Adipocyte (in vitro differentiated cells): ENCODE measurements around the gene FRMD4A.

ENCODE experiments used
- DNase-seq: peaks from one replicate; pipeline ENCODE4 v3.0.0-alpha.2; 2015; ENCODE audit warnings: low read depth
- H3K27me3 ChIP-seq: replicated peaks from 2 replicates; pipeline ENCODE4 v1.7.0; 2013; ENCODE audit warnings: mild to moderate bottlenecking, low read length, moderate library complexity; ENCODE audit not compliant: control insufficient read depth, insufficient read depth
- H3K36me3 ChIP-seq: 2 replicates; pipeline ENCODE4 v1.7.0; 2013; ENCODE audit warnings: low read length, mild to moderate bottlenecking, moderate library complexity; ENCODE audit not compliant: control insufficient read depth, insufficient read depth, severe bottlenecking
- H3K4me1 ChIP-seq: 2 replicates; pipeline ENCODE4 v1.7.0; 2013; ENCODE audit warnings: mild to moderate bottlenecking, low read length, moderate library complexity; ENCODE audit not compliant: control insufficient read depth, insufficient read depth
- H3K4me3 ChIP-seq: 2 replicates; pipeline ENCODE4 v1.7.0; 2013; ENCODE audit warnings: mild to moderate bottlenecking, low read length, moderate library complexity
- H3K9ac ChIP-seq: 2 replicates; pipeline ENCODE4 v1.7.0; 2013; ENCODE audit warnings: mild to moderate bottlenecking, low read length, moderate library complexity
- H3K9me3 ChIP-seq: 2 replicates; pipeline ENCODE4 v1.7.0; 2013; ENCODE audit warnings: mild to moderate bottlenecking, low read length, moderate library complexity; ENCODE audit not compliant: control insufficient read depth

FRMD4A gene

DNA sequence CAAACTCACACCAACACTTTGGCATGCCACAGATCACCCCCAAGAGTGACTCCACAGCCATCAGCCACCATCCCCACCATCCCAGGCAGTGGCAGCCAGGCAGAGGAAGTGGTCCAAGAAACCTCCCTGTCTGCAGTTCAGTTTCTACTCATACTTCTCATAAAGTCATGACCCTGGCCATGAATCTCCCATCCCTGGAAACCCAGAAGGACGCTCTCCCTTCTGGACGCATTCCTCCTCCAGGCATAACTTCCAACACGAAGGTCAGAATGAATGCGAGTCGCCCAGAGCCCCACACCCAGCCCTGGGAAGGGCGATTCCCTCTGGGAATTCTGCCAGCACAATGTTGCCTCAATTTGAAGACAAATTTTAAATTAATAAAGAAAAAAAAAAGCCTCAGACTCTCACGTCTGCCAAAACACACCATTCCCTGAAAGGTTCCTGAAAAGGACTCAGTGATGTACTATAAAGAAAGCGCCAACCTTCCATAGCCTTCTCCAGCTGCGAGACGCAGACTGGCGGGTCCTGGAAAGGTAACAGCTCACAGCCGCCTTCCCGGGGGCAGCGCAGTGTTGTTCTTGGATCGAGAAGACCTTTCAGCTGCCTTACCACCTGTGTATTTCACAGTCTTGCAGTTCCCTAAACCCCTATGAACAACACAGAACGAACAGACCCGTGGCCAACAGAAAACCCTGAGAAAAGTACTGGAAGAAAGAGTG, 307.6 kb downstream of the FRMD4A start:
- H3K9ac ChIP-seq, result no peak overlapping the region
- peak; percentile 25 for DNase-seq
- no peaks in the 10 kb centered on the region for H3K36me3 ChIP-seq
- no peaks in the 10 kb centered on the region for H3K9me3 ChIP-seq
- H3K4me1 ChIP-seq, result no peaks in the 10 kb centered on the region
- peaks cover 16% of the 10 kb centered on the region for H3K27me3 ChIP-seq
- H3K4me3 ChIP-seq, result no peak overlapping the region

- no peaks in the 10 kb centered on the region for H3K4me1 ChIP-seq
- H3K36me3 ChIP-seq, result no peaks in the 10 kb centered on the region
- H3K27me3 ChIP-seq, result peaks cover 16% of the 10 kb centered on the region
- H3K9ac ChIP-seq, result no peak overlapping the region
- H3K9me3 ChIP-seq, result no peaks in the 10 kb centered on the region
- no peak overlapping the region for H3K4me3 ChIP-seq
- DNase-seq, result no peak
Observed at GRCh38 chr10:14022052-14022451, 308.7 kb downstream of the FRMD4A start.

DNA sequence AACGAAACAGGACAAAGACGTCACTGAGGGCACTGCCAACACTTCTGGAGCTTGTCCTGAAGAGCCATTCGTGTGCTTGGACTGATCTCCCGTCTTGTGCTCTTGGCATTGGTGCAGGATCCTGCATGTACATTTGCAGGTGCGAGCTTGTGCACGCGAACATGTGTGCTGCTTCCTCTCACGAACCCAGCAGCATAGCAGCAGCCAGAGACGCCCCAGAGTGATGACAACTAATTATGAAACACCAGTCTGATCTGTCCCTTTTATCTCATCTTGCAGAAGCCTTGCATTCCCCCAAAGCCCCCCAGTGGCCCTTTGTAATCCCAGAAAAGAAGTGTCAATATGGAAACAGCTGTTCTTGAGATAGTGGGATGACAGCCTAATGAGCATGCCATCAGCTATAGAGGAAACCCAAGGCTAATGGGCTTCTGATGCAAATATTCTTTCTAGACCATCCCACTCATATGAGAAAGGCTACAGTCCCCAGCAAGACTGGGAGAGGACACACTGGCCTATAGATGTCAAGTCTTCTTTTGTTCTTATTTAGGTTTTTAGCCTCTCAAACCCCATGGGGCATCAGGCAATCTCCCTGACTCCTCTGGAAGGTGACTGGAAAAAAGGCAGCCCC, 310.6 kb downstream of the FRMD4A start:
- Histone ChIP-seq H3K9ac (no peak overlapping the region), H3K4me3 (no peak overlapping the region), H3K27me3 (peaks cover 16% of the 10 kb centered on the region), H3K4me1 (no peaks in the 10 kb centered on the region), H3K9me3 (no peaks in the 10 kb centered on the region), H3K36me3 (no peaks in the 10 kb centered on the region)
- no peak for DNase-seq

GRCh38 chr10:14017467-14017866, 313.3 kb downstream of the FRMD4A start:
- no peaks in the 10 kb centered on the region for H3K36me3 ChIP-seq
- no peaks in the 10 kb centered on the region for H3K4me1 ChIP-seq
- no peak overlapping the region for H3K4me3 ChIP-seq
- peaks cover 5% of the 10 kb centered on the region for H3K27me3 ChIP-seq
- H3K9me3 ChIP-seq, result no peaks in the 10 kb centered on the region
- no peak overlapping the region for H3K9ac ChIP-seq
- peak; percentile 66 for DNase-seq

- Histone ChIP-seq H3K4me3 (no peak overlapping the region), H3K9ac (no peak overlapping the region), H3K9me3 (no peaks in the 10 kb centered on the region), H3K27me3 (no peaks in the 10 kb centered on the region), H3K4me1 (no peaks in the 10 kb centered on the region), H3K36me3 (no peaks in the 10 kb centered on the region)
- DNase-seq, result no peak
Observed at GRCh38 chr10:14016931-14017333, 313.8 kb downstream of the FRMD4A start.

- no peaks in the 10 kb centered on the region for H3K9me3 ChIP-seq
- no peak overlapping the region for H3K9ac ChIP-seq
- H3K36me3 ChIP-seq, result no peaks in the 10 kb centered on the region
- H3K4me3 ChIP-seq, result no peak overlapping the region
- no peak for DNase-seq
- H3K4me1 ChIP-seq, result no peaks in the 10 kb centered on the region
- H3K27me3 ChIP-seq, result no peaks in the 10 kb centered on the region
Observed at GRCh38 chr10:14016011-14016536, 314.6 kb downstream of the FRMD4A start.

DNA sequence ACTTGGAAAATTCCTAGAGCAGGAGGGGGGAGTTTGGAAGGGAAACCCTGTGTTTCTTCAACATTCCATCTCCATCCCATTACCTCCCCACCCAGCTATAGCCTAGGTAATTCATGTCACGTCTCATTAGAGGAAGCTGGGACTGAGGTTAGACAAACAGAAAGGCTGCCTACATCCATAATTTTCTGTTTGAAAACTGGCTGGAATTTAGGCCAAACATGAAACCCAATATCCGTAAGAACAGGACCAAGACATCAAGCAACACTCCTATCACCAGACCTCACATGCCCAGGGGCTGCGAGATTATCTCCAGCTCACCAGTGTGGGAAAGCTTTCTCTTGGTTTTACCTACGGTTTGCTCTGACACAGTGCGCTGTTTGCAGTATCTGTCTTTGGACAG, 316.3 kb downstream of the FRMD4A start:
- H3K9me3 ChIP-seq, result no peaks in the 10 kb centered on the region
- no peak overlapping the region for H3K9ac ChIP-seq
- H3K4me1 ChIP-seq, result peaks cover 14% of the 10 kb centered on the region
- H3K36me3 ChIP-seq, result no peaks in the 10 kb centered on the region
- no peak overlapping the region for H3K4me3 ChIP-seq
- no peaks in the 10 kb centered on the region for H3K27me3 ChIP-seq
- DNase-seq, result no peak

GRCh38 chr10:14010769-14011574, 319.8 kb downstream of the FRMD4A start:
- Histone ChIP-seq H3K9me3 (no peaks in the 10 kb centered on the region), H3K9ac (no peak overlapping the region), H3K36me3 (no peaks in the 10 kb centered on the region), H3K4me1 (peaks cover 27% of the 10 kb centered on the region), H3K27me3 (no peaks in the 10 kb centered on the region), H3K4me3 (no peak overlapping the region)
- no peak for DNase-seq

- no peaks in the 10 kb centered on the region for H3K36me3 ChIP-seq
- peaks cover 27% of the 10 kb centered on the region for H3K4me1 ChIP-seq
- peak overlapping the region; percentile 82 for H3K9ac ChIP-seq
- peak; percentile 87 for DNase-seq
- no peaks in the 10 kb centered on the region for H3K9me3 ChIP-seq
- H3K27me3 ChIP-seq, result no peaks in the 10 kb centered on the region
- peak overlapping the region; percentile 80 for H3K4me3 ChIP-seq
Observed at GRCh38 chr10:14010101-14010558, 320.6 kb downstream of the FRMD4A start.

GRCh38 chr10:14009371-14010100, 321.2 kb downstream of the FRMD4A start:
- peak; percentile 76 for DNase-seq
- H3K27me3 ChIP-seq, result no peaks in the 10 kb centered on the region
- H3K4me3 ChIP-seq, result peak overlapping the region; percentile 80
- peak overlapping the region; percentile 82 for H3K9ac ChIP-seq
- H3K4me1 ChIP-seq, result peaks cover 27% of the 10 kb centered on the region
- H3K36me3 ChIP-seq, result no peaks in the 10 kb centered on the region
- H3K9me3 ChIP-seq, result no peaks in the 10 kb centered on the region
